Epithelial cell of umbilical artery (primary cell): Measurements from ENCODE around the gene PRTN3. TPM values are rescaled to one million over a fixed set of nuclear protein-coding genes. Genes with fewer than 3 reads are reported as not detected.

Experiments
- total RNA-seq: library from RNA; depleted of rRNA; stranded (reverse); fragments of >200 nt; gene quantifications from 2 replicates; pipeline ENCODE4 v1.2.3, GENCODE V29; 2014

Gene PRTN3
- total RNA-seq = not detected in 2 replicates

GRCh38 chr19:840519-841206 lies at the start of gene PRTN3:
Gene PRTN3, plus strand, starts transcription at chr19:840999. Its CDS starts 10 bp downstream, at chr19:841009.

GRCh38 chr19:796692-797527 lies 43.9 kb upstream of the PRTN3 start, which contains the start of gene PTBP1:
Gene PTBP1, plus strand, starts transcription at chr19:797452. Its CDS starts 46 bp downstream, at chr19:797498.

GRCh38 chr19:821825-822503 lies 18.8 kb upstream of the PRTN3 start, which contains the start of gene PLPPR3:
Gene PLPPR3, minus strand, starts transcription at chr19:821955. Its CDS starts 396 bp downstream, at chr19:821559.

GRCh38 chr19:827710-828321 lies 13.0 kb upstream of the PRTN3 start, which contains the start of gene AZU1:
Gene AZU1, plus strand, starts transcription at chr19:827837. Its CDS starts 10 bp downstream, at chr19:827847.

GRCh38 chr19:852136-853013 lies 11.6 kb downstream of the PRTN3 start, which contains the start of gene ELANE:
Gene ELANE, plus strand, starts transcription at chr19:852303. Its CDS starts 26 bp downstream, at chr19:852329.

GRCh38 chr19:858868-859843 lies 18.4 kb downstream of the PRTN3 start, which contains the start of gene CFD:
Gene CFD, plus strand, starts transcription at chr19:859664. Its CDS starts 26 bp downstream, at chr19:859690.

GRCh38 chr19:892894-893689 lies 52.3 kb downstream of the PRTN3 start, which contains the start of the genes MED16 and RNU6-9:
Gene MED16, minus strand, starts transcription at chr19:893187. Its CDS starts 2,056 bp downstream, at chr19:891131.
Gene RNU6-9, plus strand, starts transcription at chr19:893484.

Other genes with a start within 250 kb of the PRTN3 start
- gene POLRMT, start 207.5 kb upstream of the PRTN3 start, total RNA-seq = 25.3 and 27.5 TPM in 2 replicates
- gene FGF22, start 201.1 kb upstream of the PRTN3 start, total RNA-seq = not detected in 2 replicates
- 38.3 and 40.9 TPM in 2 replicates for gene RNF126, start 177.8 kb upstream of the PRTN3 start, total RNA-seq
- 18.1 and 47.4 TPM in 2 replicates for gene FSTL3, start 164.6 kb upstream of the PRTN3 start, total RNA-seq
- gene PRSS57, start 145.5 kb upstream of the PRTN3 start, total RNA-seq = not detected in 2 replicates
- 2.4 and 5.5 TPM in 2 replicates for gene PALM, start 132.1 kb upstream of the PRTN3 start, total RNA-seq
- not detected in 2 replicates for gene MISP, start 89.9 kb upstream of the PRTN3 start, total RNA-seq
- 107 and 220 TPM in 2 replicates for gene PTBP1, start 43.5 kb upstream of the PRTN3 start, total RNA-seq
- gene PLPPR3, start 19.0 kb upstream of the PRTN3 start, total RNA-seq = 0.15 and 0.97 TPM in 2 replicates
- gene AZU1, start 13.2 kb upstream of the PRTN3 start, total RNA-seq = not detected in 2 replicates
- gene ELANE, start 11.3 kb downstream of the PRTN3 start, total RNA-seq = not detected in 2 replicates
- gene CFD, start 18.7 kb downstream of the PRTN3 start, total RNA-seq = 0.30 and 1.3 TPM in 2 replicates
- 17.2 and 23.4 TPM in 2 replicates for gene MED16, start 52.2 kb downstream of the PRTN3 start, total RNA-seq
- not detected in 2 replicates for gene RNU6-9, start 52.5 kb downstream of the PRTN3 start, total RNA-seq
- 14.0 and 18.8 TPM in 2 replicates for gene R3HDM4, start 72.2 kb downstream of the PRTN3 start, total RNA-seq
- gene KISS1R, start 76.3 kb downstream of the PRTN3 start, total RNA-seq = not detected in 2 replicates
- 2.7 and 7.1 TPM in 2 replicates for gene ARID3A, start 85.0 kb downstream of the PRTN3 start, total RNA-seq
- gene WDR18, start 143.3 kb downstream of the PRTN3 start, total RNA-seq = 83.3 and 118 TPM in 2 replicates
- gene GRIN3B, start 159.4 kb downstream of the PRTN3 start, total RNA-seq = 0.65 TPM in 1 of 2 replicates, not detected in the other
- gene TMEM259, start 180.1 kb downstream of the PRTN3 start, total RNA-seq = 52.3 and 57.5 TPM in 2 replicates
- gene RNU6-2, start 180.5 kb downstream of the PRTN3 start, total RNA-seq = not detected in 2 replicates
- 120 and 173 TPM in 2 replicates for gene CNN2, start 185.6 kb downstream of the PRTN3 start, total RNA-seq
- gene ABCA7, start 199.1 kb downstream of the PRTN3 start, total RNA-seq = 4.5 and 5.2 TPM in 2 replicates
- gene ARHGAP45, start 226.2 kb downstream of the PRTN3 start, total RNA-seq = 10.1 and 10.5 TPM in 2 replicates